ENCODE data around the gene CAPN13.

DNA sequence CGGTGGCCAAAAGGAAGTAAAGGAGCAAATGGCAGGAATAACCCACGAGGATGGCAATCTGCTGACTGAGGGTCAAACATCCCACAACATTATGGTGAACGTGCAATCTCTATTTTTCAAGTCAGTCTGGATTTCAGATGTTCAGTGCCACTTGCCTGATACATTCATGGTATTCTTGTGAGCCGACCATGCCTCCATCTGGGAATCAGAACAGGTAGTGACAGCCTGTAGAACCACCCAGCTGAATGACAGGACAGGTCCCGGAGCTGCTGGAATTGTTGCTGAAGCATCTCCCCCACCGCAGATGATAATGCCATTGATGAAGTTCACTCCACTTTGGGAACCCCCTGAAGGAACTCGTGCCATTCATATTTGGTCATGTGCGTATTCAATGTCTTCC, 123.2 kb downstream of the CAPN13 start:
- TF ChIP-seq, protein P1, sequence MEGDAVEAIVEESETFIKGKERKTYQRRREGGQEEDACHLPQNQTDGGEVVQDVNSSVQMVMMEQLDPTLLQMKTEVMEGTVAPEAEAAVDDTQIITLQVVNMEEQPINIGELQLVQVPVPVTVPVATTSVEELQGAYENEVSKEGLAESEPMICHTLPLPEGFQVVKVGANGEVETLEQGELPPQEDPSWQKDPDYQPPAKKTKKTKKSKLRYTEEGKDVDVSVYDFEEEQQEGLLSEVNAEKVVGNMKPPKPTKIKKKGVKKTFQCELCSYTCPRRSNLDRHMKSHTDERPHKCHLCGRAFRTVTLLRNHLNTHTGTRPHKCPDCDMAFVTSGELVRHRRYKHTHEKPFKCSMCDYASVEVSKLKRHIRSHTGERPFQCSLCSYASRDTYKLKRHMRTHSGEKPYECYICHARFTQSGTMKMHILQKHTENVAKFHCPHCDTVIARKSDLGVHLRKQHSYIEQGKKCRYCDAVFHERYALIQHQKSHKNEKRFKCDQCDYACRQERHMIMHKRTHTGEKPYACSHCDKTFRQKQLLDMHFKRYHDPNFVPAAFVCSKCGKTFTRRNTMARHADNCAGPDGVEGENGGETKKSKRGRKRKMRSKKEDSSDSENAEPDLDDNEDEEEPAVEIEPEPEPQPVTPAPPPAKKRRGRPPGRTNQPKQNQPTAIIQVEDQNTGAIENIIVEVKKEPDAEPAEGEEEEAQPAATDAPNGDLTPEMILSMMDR (IDR thresholded peaks at IDR 0.05): no peak
- TF ChIP-seq POLR2A (IDR thresholded peaks at IDR 0.05): no peak
